Body of pancreas (tissue), 4 donors: ENCODE data around the gene SEC61G.

Experiments
- CTCF ChIP-seq, 7 experiments: fragments of 450-650 bp in 4 of 7; fragments of 200-600 bp in 3 of 7; sonication (generic) in 3 of 7; IDR thresholded peaks; one replicate each; pipeline ENCODE4 v1.5.1; 2016 to 2019; ENCODE audit warnings: antibody characterized with exemption in 7 of 7
- POLR2A ChIP-seq, 3 donors: fragments of 450-650 bp; IDR thresholded peaks; one replicate each; pipeline ENCODE4 v1.6.1; 2016; ENCODE audit warnings: antibody characterized with exemption in 3 of 3, mild to moderate bottlenecking in 2 of 3

DNA sequence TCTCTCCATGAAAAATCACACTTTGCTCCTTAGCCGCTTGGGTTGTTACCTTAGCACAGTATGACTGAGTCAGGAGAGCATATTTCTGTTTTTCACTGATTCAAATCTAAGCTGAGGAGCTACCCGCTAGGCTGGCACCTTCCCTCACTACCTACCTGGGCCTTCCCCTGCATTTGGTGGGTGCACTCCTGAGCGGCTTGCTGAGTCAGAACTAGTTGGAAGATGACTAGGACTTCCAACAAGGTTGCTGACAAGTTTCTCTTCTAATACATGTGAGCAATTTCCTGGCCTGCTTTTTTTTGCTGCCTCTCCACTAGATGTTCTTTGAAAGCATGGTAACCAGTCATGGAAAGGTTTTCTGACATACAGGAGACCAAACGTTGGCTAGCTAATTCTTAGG, 43.8 kb upstream of the SEC61G start:
- TF ChIP-seq CTCF (IDR thresholded peaks at IDR 0.05) (no peak), POLR2A (IDR thresholded peaks at IDR 0.05) (no peak)
